HG03039 (cell line): ENCODE results near the gene SLC13A3.

Experiments
- ATAC-seq: cut with Tn5 transposase; IDR thresholded peaks from one replicate; pipeline ENCODE4 v1.9.1; 2021; ENCODE audit warnings: mild to moderate bottlenecking, moderate library complexity; ENCODE audit not compliant: unreplicated experiment

Gene SLC13A3

DNA sequence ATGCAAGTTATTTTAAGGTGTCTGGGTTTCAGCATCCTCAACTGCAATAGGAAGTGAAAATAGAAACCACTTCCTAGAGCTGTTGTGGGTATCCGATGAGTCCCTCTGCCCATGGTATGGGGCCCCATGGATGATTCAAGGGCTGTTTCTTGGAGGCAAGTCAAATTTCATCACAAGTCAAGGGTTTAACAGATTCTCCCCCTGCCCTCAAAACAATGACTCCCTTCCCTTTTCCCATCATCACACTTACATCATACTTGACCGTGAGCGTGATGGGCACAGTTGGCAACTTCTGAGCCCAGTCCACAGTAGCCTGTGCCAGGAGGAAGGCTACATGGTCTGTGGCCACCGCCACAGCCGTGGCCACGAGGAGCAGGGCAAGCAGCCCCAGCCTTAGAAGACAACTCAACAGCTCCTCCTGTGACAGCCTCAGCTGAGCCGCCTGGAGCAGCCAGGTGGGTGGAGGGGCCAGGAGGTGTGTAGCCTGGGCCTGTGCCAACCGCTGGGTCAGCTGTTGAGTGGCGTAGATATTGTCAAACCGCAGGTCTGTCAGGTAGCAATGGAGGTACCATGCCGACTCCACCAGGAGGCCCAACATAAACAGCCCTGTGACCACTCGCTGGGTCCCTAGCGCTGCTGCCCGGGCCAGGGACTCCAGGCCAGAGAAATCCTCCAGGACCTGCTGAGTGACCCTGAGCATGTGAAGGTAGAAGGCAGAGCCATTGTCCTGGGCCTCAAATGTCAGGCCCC, 106.0 kb downstream of the SLC13A3 start:
- ATAC-seq, result no peak

- ATAC-seq, result no peak
Measured at GRCh38 chr20:46544576-46544975, 106.7 kb downstream of the SLC13A3 start.

- ATAC-seq, result no peak
Measured at GRCh38 chr20:46543959-46544358, 107.3 kb downstream of the SLC13A3 start.

GRCh38 chr20:46543033-46543432, 108.2 kb downstream of the SLC13A3 start:
- ATAC-seq, result no peak

DNA sequence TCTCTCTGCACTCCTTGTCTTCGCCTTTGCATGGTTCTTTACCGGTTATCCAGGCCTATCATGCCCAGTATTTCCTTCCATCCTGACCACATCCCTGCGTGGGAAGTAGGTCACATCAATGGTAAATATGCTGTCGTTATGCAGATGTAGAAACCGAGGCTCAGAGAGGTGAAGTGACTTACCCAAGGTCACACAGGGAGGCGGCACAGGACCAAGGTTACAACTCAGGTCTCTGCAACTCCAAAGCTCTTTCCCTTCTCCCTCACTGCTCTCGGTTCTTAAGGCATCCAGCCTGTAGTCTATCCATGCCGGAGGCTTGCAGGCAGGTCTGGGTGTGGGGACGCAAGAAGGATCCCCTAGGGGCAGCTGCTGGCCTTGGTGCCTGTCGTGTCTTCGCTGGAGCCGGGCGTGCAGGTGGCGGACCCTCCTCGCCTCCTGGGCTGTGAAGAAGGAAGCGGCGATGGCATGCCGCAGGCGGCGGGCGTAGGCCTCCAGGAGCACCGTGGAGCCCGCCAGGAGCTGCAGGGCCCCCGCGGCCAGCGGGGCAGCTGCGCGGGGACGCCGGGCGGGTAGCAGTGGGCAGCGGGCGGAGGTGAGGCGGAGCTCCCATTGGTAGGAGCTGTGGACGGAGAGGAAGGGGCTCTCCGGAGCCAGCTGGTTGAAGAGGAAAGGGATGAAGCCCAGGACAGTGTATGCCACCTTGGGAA, 109.9 kb downstream of the SLC13A3 start:
- no peak for ATAC-seq

GRCh38 chr20:46539113-46539512, 112.1 kb downstream of the SLC13A3 start:
- no peak for ATAC-seq

DNA sequence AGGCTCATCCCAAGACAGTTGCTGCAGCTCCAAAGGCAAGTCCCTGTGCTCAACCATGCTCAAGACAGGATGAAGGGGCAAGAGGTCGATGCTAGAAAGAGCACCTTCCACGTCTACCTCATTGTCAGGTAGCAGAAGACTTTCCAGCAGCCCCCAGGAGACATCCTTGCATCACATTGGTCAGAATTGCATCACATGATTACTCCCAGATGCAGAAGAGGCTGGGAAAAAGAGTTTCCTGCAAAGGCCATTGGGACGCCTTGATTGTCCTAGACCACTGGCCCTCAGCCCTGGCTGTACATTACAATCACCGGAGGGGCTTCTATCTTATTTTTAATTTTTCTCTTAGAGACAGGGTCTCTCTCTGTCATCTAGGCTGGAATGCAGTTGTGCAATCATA, 120.6 kb downstream of the SLC13A3 start:
- ATAC-seq, result no peak

GRCh38 chr20:46523696-46524328, 127.4 kb downstream of the SLC13A3 start:
- no peak for ATAC-seq

DNA sequence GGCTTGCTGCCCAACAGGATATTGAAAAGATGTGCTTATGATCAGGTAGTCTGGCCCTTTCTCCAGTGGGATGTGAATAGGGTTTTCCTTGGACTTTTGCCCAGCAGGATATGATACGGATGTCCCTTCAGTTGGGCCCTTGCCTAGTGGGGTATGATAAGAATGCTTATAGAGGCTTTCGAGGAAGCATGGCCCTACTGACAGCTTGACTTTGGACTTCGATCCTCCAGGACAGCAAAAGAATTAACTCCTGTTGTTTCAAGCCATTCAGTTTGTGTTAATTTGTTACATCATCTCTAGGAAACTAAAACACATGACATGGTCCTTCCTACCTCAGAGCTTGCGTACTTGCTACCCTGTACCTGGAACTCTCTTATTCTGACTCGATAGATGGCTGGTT, 128.2 kb downstream of the SLC13A3 start:
- no peak for ATAC-seq

GRCh38 chr20:46520976-46521579, 130.2 kb downstream of the SLC13A3 start:
- ATAC-seq, result no peak

- ATAC-seq, result no peak
Measured at GRCh38 chr20:46520540-46520939, 130.7 kb downstream of the SLC13A3 start.

DNA sequence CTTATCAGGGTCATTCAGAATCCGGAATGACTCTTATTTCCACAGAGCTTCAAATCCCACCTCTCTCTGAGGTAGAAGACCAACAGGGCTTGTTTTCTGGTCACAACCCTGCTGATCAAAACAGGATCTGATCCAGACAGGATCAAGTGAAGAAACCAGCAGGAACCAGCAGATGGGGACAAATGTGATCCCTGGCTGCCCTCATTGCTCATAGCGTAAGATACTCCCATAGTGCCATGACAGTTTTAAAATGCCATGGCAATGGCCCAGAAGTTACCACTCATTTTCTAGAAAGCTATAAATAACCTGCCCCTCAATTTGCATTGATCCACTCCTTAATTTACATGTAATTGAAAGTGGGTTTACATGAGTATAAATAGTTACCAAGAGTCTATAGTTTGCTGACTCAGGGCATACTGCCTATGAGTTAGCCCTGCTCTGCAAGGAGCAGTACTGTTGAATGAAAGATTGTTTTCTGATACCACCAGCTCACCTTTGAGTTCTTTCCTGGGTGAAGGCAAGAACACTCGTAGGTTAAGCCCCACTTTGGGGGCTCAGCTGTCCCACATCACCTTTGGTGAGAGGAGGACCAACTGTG, 131.7 kb downstream of the SLC13A3 start:
- no peak for ATAC-seq

DNA sequence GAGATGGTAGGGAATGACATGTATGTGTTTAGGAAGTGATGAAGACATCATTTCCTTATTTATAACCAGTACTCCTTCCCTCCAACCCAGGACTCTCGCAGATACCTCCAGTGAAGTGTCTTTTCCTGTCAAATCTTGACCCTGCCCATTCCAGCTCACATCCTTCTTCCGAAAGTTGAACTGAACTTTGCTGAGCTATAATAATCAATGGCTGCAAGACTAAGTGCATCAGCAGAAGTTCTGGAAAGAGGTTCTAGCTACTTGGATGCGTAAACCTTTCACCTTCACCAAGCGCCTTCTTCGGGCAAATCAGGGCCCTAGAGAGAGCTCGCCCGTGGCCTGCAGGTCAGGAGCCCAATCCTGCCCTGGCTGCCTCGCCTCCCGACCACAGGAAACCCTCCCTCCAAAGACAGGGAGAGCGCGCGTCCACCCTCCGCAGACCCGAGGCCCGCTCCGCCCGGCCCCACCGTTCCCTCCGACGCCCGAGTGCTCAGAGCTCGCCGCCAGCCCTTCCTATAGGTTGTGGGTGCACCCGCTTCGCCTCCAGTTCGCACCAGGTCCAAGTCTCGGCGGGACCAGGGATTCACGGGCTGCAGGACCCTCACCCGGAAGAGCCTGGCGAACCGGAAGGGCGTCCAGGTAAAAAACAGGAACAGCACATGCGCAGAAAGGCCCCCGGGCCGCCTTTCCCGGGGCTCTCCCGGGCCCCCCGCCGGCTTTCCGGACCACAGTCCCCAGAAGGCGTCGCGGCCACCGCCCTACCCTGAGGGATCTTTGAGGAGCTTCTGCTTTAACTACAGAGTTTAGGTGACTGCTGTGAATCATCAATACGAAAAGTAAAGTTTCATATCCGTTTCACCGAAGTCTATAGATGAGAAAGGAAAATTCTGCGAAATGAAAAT, 138.1 kb downstream of the SLC13A3 start, which contains the start of gene ZNF334:
Gene ZNF334, minus strand, starts transcription at position 617 of the 902 bp plus-strand sequence. CDS start 1,457 bp downstream, outside the sequence.
- ATAC-seq, result no peak

- no peak for ATAC-seq
Measured at GRCh38 chr20:46509523-46509922, 141.7 kb downstream of the SLC13A3 start.
